GM18868 (cell line): ENCODE measurements around the gene SCG2.

Experiments
- ATAC-seq: cut with Tn5 transposase; IDR thresholded peaks from one replicate; pipeline ENCODE4 v1.9.1; 2021; ENCODE audit warnings: mild to moderate bottlenecking, moderate library complexity; ENCODE audit not compliant: unreplicated experiment

The SCG2 gene

GRCh38 chr2:223601932-223602666 lies at the start of gene SCG2:
TSS of gene SCG2 (minus strand) at chr2:223602361. CDS start at chr2:223599282, 3,079 bp downstream.
- ATAC-seq: peak; percentile 92

GRCh38 chr2:223649554-223650533 lies 47.7 kb upstream of the SCG2 start:
- ATAC-seq: no peak

- ATAC-seq: no peak
Measured at GRCh38 chr2:223648755-223649154, 46.6 kb upstream of the SCG2 start.

- no peak for ATAC-seq
Measured at GRCh38 chr2:223647258-223647952, 45.2 kb upstream of the SCG2 start.

- no peak for ATAC-seq
Measured at GRCh38 chr2:223644136-223644535, 42.0 kb upstream of the SCG2 start.

GRCh38 chr2:223643309-223643708 lies 41.1 kb upstream of the SCG2 start:
- ATAC-seq: no peak

GRCh38 chr2:223642506-223642905 lies 40.3 kb upstream of the SCG2 start:
- no peak for ATAC-seq

GRCh38 chr2:223641082-223641481 lies 38.9 kb upstream of the SCG2 start:
- no peak for ATAC-seq

GRCh38 chr2:223635080-223635479 lies 32.9 kb upstream of the SCG2 start:
- ATAC-seq: no peak

GRCh38 chr2:223634238-223634637 lies 32.1 kb upstream of the SCG2 start:
- no peak for ATAC-seq

- ATAC-seq: no peak
Measured at GRCh38 chr2:223633656-223634055, 31.5 kb upstream of the SCG2 start.

- ATAC-seq: no peak
Measured at GRCh38 chr2:223632826-223633225, 30.7 kb upstream of the SCG2 start.

- ATAC-seq: no peak
Measured at GRCh38 chr2:223626716-223627115, 24.6 kb upstream of the SCG2 start.

- no peak for ATAC-seq
Measured at GRCh38 chr2:223625652-223626051, 23.5 kb upstream of the SCG2 start.

GRCh38 chr2:223621901-223622300 lies 19.7 kb upstream of the SCG2 start:
- no peak for ATAC-seq

GRCh38 chr2:223619486-223620129 lies 17.4 kb upstream of the SCG2 start:
- ATAC-seq: no peak

GRCh38 chr2:223618172-223619035 lies 16.2 kb upstream of the SCG2 start:
- no peak for ATAC-seq

- no peak for ATAC-seq
Measured at GRCh38 chr2:223614534-223614933, 12.4 kb upstream of the SCG2 start.

GRCh38 chr2:223613017-223613950 lies 11.1 kb upstream of the SCG2 start:
- ATAC-seq: no peak
